Measurements from ENCODE around the gene IRF2BP2.

DNA sequence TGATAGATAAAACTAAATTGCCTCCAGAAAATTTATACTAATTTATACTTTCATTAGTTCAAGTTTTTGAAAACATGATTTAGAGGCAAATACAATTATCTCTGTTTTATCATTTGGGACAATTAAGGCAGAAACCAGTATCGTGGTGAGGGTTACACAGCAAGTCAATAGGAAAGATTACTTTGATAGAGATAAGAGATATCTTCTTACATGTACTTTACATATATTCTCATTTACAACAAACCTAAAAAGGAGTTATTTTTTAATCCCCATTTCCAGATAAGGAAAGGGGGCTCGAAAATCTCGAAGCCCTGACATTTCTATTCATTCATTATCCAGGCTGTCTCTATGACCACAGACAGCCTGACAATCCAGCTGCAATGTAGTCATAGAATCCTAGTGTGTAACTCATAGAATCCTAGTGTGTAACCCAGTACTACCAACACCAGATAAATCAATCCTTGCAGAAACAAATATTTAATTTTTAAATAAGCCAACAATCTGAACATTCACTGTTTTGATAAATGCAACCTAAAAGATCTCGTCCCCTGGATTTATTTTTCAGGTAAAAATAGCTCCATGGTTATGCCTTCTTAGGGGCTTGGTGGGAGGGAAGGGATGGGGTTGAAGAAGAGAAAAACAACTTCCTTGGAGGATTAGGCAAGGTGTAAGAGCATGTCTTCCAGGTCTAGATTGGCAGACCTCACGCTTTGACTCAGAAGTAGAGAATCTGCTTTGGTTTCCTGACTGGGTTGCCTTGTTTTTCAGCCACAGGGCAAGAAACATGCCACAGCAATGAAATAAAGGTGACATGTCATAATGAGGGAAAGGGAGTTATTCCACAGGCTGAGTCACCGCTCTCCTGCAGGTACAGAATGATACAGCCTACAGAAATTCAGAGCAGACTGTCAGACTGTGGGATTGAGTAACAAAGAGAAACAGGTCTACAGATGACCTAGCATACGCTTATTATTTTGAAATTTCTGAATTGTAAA lies 45.6 kb downstream of the IRF2BP2 start:
- TF ChIP-seq CTCF (IDR thresholded peaks at IDR 0.05) (peak in 1 of 4 experiments; percentile 16), POLR2AphosphoS5 (IDR thresholded peaks at IDR 0.05) (peak; percentile 86), POLR2A (IDR thresholded peaks at IDR 0.05) (peak; percentile 19)
